GM12878 (cell line): ENCODE data around the gene TLL1. TPM values are rescaled to one million over a fixed set of nuclear protein-coding genes. Genes with fewer than 3 reads are reported as not detected.

Experiments
- ATAC-seq: fragments of 200-7000 bp; cut with Tn5 transposase; 3 replicates; pipeline ENCODE4 v1.9.1; 2020; ENCODE audit warnings: mild to moderate bottlenecking, moderate library complexity
- BruUV-seq: library from RNA; stranded (reverse); fragments of 400-500 nt; replicated peaks from 2 replicates; lab custom pipeline; 2021; lab: Mats Ljungman, UMichigan
- CTCF ChIA-PET: fragments of 300-600 bp; sonication (Branson Sonifier 250); formaldehyde crosslinking; extraction: SDS; loops from one replicate; lab custom pipeline; 2021; ENCODE audit warnings: inconsistent platforms; lab: Yijun Ruan, JAX
- POLR2A ChIA-PET: fragments of 350-600 bp; formaldehyde crosslinking; extraction: SDS; loops from one replicate; lab custom pipeline; 2021; ENCODE audit warnings: inconsistent platforms; lab: Charles Lee
- RAD21 ChIA-PET: fragments of 300-600 bp; sonication (Branson Sonifier 250); formaldehyde crosslinking; loops from one replicate; lab custom pipeline; 2023; ENCODE audit warnings: antibody characterized with exemption; ENCODE audit not compliant: unreplicated experiment; lab: Charles Lee
- SMC1A ChIA-PET: fragments of 300-600 bp; sonication (Branson Sonifier 250); formaldehyde crosslinking; loops from one replicate; lab custom pipeline; 2023; ENCODE audit not compliant: unreplicated experiment, uncharacterized antibody; lab: Charles Lee
- DNase-seq: peaks from one replicate; pipeline ENCODE4 v3.0.0-alpha.2; 2011; ENCODE audit warnings: low read depth, low spot score
- FAIRE-seq: peaks from 3 replicates; lab custom pipeline; 2011; peaks lifted over from hg19 to GRCh38; lab: Jason Lieb, UNC
- H2AFZ ChIP-seq: 2 replicates; pipeline ENCODE4 v1.6.0; 2011; ENCODE audit warnings: low read depth, low read length, control low read depth; ENCODE audit not compliant: control insufficient read depth
- H3K27ac ChIP-seq: 2 replicates; pipeline ENCODE4 v1.5.1; 2011; ENCODE audit warnings: control low read depth; ENCODE audit not compliant: control insufficient read depth, insufficient read depth
- H3K27me3 ChIP-seq, 2 experiments: replicated peaks in 1 of 2; 2 replicates each; pipeline versions ENCODE4 v1.6.0 to v1.6.1; 2011; ENCODE audit warnings: low read length in 1 of 2; ENCODE audit not compliant: control insufficient read depth in 2 of 2, insufficient read depth in 2 of 2
- H3K36me3 ChIP-seq, 2 experiments: 2 replicates each; pipeline ENCODE4 v1.5.1; 2011; ENCODE audit warnings: low read length in 1 of 2; ENCODE audit not compliant: control insufficient read depth in 2 of 2, insufficient read depth in 2 of 2
- H3K4me1 ChIP-seq: 2 replicates; pipeline ENCODE4 v1.6.1; 2011; ENCODE audit warnings: mild to moderate bottlenecking, low read length, moderate library complexity, mixed read lengths; ENCODE audit not compliant: control insufficient read depth, insufficient read depth
- H3K4me2 ChIP-seq: 2 replicates; pipeline ENCODE4 v1.6.0; 2011; ENCODE audit warnings: control low read depth; ENCODE audit not compliant: control insufficient read depth, insufficient read depth
- H3K4me3 ChIP-seq: fragments of 200-600 bp; sonication (generic); 2 replicates; pipeline ENCODE4 v1.5.1; 2016
- H3K79me2 ChIP-seq: 2 replicates; pipeline ENCODE4 v1.6.0; 2011; ENCODE audit warnings: low read length; ENCODE audit not compliant: control insufficient read depth, insufficient read depth
- H3K9ac ChIP-seq: 2 replicates; pipeline ENCODE4 v1.8.0; 2011; ENCODE audit warnings: low read length, control low read depth, mixed read lengths; ENCODE audit not compliant: control insufficient read depth, insufficient read depth
- H3K9me3 ChIP-seq: replicated peaks from 3 replicates; pipeline ENCODE4 v1.5.1; 2011; ENCODE audit warnings: mild to moderate bottlenecking, low read length; ENCODE audit not compliant: control insufficient read depth, insufficient read depth
- H4K20me1 ChIP-seq: 2 replicates; pipeline ENCODE4 v1.6.0; 2011; ENCODE audit not compliant: control insufficient read depth, insufficient read depth
- CEBPB ChIP-seq, 2 experiments: fragments of 150-350 bp in 1 of 2; IDR thresholded peaks; 2 replicates each; pipeline ENCODE4 v1.6.1; 2012 to 2014; ENCODE audit warnings: low read depth in 2 of 2, low read length in 2 of 2, borderline replicate concordance in 1 of 2, inconsistent platforms in 1 of 2
- CREB1 ChIP-seq: IDR thresholded peaks from 2 replicates; pipeline ENCODE4 v1.6.1; 2012; ENCODE audit warnings: low read depth, mild to moderate bottlenecking, inconsistent platforms
- FOS ChIP-seq: IDR thresholded peaks from 3 replicates; pipeline ENCODE4 v1.6.1; 2011; ENCODE audit warnings: borderline replicate concordance; ENCODE audit not compliant: insufficient read length; ENCODE audit errors: extremely low read depth
- GATAD2B ChIP-seq: fragments of 450-650 bp; conservative IDR thresholded peaks from 2 replicates; pipeline ENCODE4 v1.6.1; 2017; ENCODE audit warnings: low read depth, mild to moderate bottlenecking, moderate library complexity
- HCFC1 ChIP-seq: fragments of 150-350 bp; IDR thresholded peaks from 2 replicates; pipeline ENCODE4 v1.6.1; 2014; ENCODE audit warnings: low read length
- MYB ChIP-seq: fragments of 150-350 bp; IDR thresholded peaks from 2 replicates; pipeline ENCODE4 v1.6.1; 2014; ENCODE audit warnings: mild to moderate bottlenecking, low read depth, low read length, borderline replicate concordance
- RAD21 ChIP-seq: IDR thresholded peaks from 2 replicates; pipeline ENCODE4 v1.6.1; 2011; ENCODE audit warnings: mild to moderate bottlenecking, low read depth, low read length, moderate library complexity; ENCODE audit not compliant: insufficient read depth
- RCOR1 ChIP-seq: conservative IDR thresholded peaks from 2 replicates; pipeline ENCODE4 v1.6.1; 2012; ENCODE audit warnings: low read depth, low read length, improper control_type of control experiment
- SPI1 ChIP-seq: IDR thresholded peaks from 2 replicates; pipeline ENCODE4 v1.6.1; 2011; ENCODE audit warnings: low read depth, mild to moderate bottlenecking, low read length, moderate library complexity, borderline replicate concordance; ENCODE audit not compliant: insufficient read depth
- ZNF217 ChIP-seq: fragments of 450-650 bp; IDR thresholded peaks from 2 replicates; pipeline ENCODE4 v1.6.1; 2017; ENCODE audit warnings: antibody characterized with exemption, mild to moderate bottlenecking
- ZNF274 ChIP-seq: IDR thresholded peaks from one replicate; pipeline ENCODE4 v1.8.0; 2011; ENCODE audit not compliant: insufficient read length, insufficient read depth
- WGBS: methylation state at CpG from one replicate; pipeline ENCODE4 v1.1.6; 2016; ENCODE audit warnings: low lambda C conversion rate; ENCODE audit not compliant: insufficient replicate concordance, insufficient coverage; ENCODE audit errors: missing lambda C conversion rate; 5-methylcytosine and 5-hydroxymethylcytosine counted together
- in situ Hi-C: fragments of 300-500 bp; cut with MboI; formaldehyde crosslinking; loops from 9 replicates; pipeline ENCODE4 v1.14.3; 2018; ENCODE audit warnings: mixed read lengths
- intact Hi-C: fragments of 100-400 bp; cut with micrococcal nuclease; formaldehyde crosslinking; loops from one replicate; pipeline ENCODE4 v1.14.2; 2022; ENCODE audit not compliant: unreplicated experiment
- polyA plus RNA-seq, 11 experiments: library from polyadenylated mRNA; depleted of rRNA in 4 of 11; unstranded in 6 of 11; stranded (reverse) in 5 of 11; fragments of >200 nt; fragmentation: Nextera tagmentation in 4 of 11; fragmentation: Illumina TruSeq in 1 of 11; extraction: Ambion mirVana in 4 of 11; extraction: Trizol in 1 of 11; gene quantifications; 1 replicate in 1 of 11; 2 replicates in 10 of 11; pipeline versions ENCODE4 v1.2.1 to v1.2.3, GENCODE V29; 2011 to 2016; ENCODE audit warnings: inconsistent platforms in 2 of 11, missing spikeins in 2 of 11, low read depth in 1 of 11
- total RNA-seq, 4 experiments: library from RNA; depleted of rRNA in 3 of 4; stranded (reverse); fragments of >200 nt in 3 of 4; fragmentation: Illumina TruSeq in 1 of 4; extraction: Trizol in 1 of 4; gene quantifications; 2 replicates each; pipeline versions ENCODE4 v1.2.1 to v1.2.3, GENCODE V29; 2013 to 2021
- TF ChIP-seq, protein P1 (sequence below): fragments of 150-350 bp; IDR thresholded peaks from 2 replicates; pipeline ENCODE4 v1.6.1; 2014; ENCODE audit warnings: mild to moderate bottlenecking, low read depth, low read length

Gene TLL1
- total and polyA plus RNA-seq, 10 of the 15 experiments (the other 5 are each of a cell fraction or from before 2014, with no cell fraction given): 0.02 to 0.31 (median 0.05) TPM; not detected in 2

GRCh38 chr4:165879641-165880040 is 6.6 kb downstream of the TLL1 start:
- in situ Hi-C loops: no loop called here
- no peaks in the 10 kb centered on the region for H3K9me3 ChIP-seq
- no peak overlapping the region for H3K9ac ChIP-seq
- H2AFZ ChIP-seq: no peak overlapping the region
- no peak for TF ChIP-seq HCFC1
- no peak for TF ChIP-seq ZNF217
- TF ChIP-seq RCOR1: no peak
- no peak for TF ChIP-seq ZNF274
- no peak for TF ChIP-seq CEBPB (IDR thresholded peaks at IDR 0.05; ENCODE audit: borderline replicate concordance in 1 of 2, low read depth in 2 of 2, low read length in 2 of 2)
- TF ChIP-seq GATAD2B: no peak
- TF ChIP-seq, protein P1, sequence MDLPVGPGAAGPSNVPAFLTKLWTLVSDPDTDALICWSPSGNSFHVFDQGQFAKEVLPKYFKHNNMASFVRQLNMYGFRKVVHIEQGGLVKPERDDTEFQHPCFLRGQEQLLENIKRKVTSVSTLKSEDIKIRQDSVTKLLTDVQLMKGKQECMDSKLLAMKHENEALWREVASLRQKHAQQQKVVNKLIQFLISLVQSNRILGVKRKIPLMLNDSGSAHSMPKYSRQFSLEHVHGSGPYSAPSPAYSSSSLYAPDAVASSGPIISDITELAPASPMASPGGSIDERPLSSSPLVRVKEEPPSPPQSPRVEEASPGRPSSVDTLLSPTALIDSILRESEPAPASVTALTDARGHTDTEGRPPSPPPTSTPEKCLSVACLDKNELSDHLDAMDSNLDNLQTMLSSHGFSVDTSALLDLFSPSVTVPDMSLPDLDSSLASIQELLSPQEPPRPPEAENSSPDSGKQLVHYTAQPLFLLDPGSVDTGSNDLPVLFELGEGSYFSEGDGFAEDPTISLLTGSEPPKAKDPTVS: no peak
- no peak for TF ChIP-seq SPI1
- no peak for TF ChIP-seq CREB1
- no peak for TF ChIP-seq FOS
- no peak for TF ChIP-seq MYB
- no peak for TF ChIP-seq RAD21
- H3K4me3 ChIP-seq: no peak overlapping the region
- ATAC-seq (no peak), DNase-seq (no peak), FAIRE-seq (no peak)
- ChIA-PET POLR2A (no interaction called here), CTCF (interaction anchor here (1.8 kb wide), 1 partner anchor 14 kb away, joined by 4 read pairs; no protein-coding TSS in a partner anchor), SMC1A (interaction anchor here (0.7 kb wide), 1 partner anchor 9 kb away, joined by 3 read pairs; no protein-coding TSS in a partner anchor), RAD21 (no interaction called here)
- H3K27ac ChIP-seq: no peak overlapping the region
- peaks cover 0 to 4% of the 10 kb centered on the region in 2 experiments; a peak in 1 of 4 replicates for H3K27me3 ChIP-seq
- no peaks in the 10 kb centered on the region for H4K20me1 ChIP-seq
- intact Hi-C loops: no loop called here
- no peak overlapping the region for H3K4me2 ChIP-seq
- 0% methylated on average over 3 of the region's 3 CpGs for WGBS
- no TSS peak for BruUV-seq
- no peaks in the 10 kb centered on the region for H3K79me2 ChIP-seq
- H3K4me1 ChIP-seq: no peaks in the 10 kb centered on the region
- H3K36me3 ChIP-seq: no peaks in the 10 kb centered on the region
